ENCODE data around the gene USP22.
A peak's percentile ranks its signal among the peaks of the same experiment; 100 is the strongest.

The USP22 gene

GRCh38 chr17:21024024-21024423, 18.8 kb downstream of the USP22 start:
- DNase-seq (ENCODE audit: insufficient read length, low spot score) (no peak), FAIRE-seq (no peak)

- no peak for DNase-seq (ENCODE audit: insufficient read length, low spot score)
- FAIRE-seq = no peak
Measured at GRCh38 chr17:21021208-21021803, 21.5 kb downstream of the USP22 start.

- DNase-seq (ENCODE audit: insufficient read length, low spot score) (no peak), FAIRE-seq (peak; percentile 51)
Measured at GRCh38 chr17:21020622-21021021, 22.2 kb downstream of the USP22 start.

DNA sequence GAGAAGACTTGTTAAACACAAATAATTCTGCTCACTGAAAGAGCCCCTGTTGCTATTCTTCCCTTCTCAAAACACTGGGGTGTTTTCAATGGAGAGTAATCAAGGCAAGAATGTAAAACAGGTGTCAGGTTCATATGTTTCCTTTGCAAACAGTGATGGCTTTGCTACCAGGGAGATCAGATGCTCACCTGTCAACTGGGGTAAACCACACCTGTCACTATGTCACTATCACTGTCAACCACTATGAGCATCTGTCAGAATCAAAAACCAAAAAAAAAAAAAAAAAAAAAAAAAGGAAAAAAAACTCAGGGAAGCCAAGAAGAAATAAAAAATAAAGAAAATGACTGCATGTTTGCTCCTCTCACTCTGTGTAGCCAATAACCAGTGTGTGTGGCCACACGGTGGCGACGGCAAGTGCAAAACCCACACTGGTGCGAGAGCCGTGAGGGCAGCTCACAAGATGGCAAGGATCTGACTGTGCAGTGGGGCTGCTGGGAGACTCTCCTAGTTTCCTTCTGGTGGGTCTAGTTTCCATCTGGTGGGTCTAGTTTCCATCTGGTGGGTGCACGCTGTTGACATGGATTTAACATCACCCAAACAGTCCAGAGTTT, 22.7 kb downstream of the USP22 start:
- FAIRE-seq (no peak), DNase-seq (ENCODE audit: insufficient read length, low spot score) (no peak)

- FAIRE-seq = no peak
- DNase-seq (ENCODE audit: insufficient read length, low spot score) = no peak
Measured at GRCh38 chr17:21018894-21019293, 23.9 kb downstream of the USP22 start.

DNA sequence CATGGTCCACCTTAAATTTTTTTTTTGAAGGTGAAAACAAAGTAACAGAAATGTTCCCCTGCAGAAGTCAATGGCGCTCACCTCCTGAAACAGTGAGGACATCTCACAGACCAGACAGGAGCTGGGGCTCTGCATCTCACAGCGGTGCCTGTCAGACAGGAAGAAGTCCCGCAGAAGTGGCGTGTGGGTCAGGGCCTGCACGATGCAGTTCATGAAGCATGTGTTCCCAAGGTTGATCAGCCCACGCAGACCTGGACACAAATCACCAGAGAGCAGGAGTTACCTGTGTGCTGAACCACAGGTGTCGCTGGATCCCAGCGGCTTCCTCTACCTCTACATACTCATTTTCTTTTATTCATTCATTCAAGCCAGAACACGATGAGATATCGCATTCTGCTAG, 24.9 kb downstream of the USP22 start:
- no peak for FAIRE-seq

DNA sequence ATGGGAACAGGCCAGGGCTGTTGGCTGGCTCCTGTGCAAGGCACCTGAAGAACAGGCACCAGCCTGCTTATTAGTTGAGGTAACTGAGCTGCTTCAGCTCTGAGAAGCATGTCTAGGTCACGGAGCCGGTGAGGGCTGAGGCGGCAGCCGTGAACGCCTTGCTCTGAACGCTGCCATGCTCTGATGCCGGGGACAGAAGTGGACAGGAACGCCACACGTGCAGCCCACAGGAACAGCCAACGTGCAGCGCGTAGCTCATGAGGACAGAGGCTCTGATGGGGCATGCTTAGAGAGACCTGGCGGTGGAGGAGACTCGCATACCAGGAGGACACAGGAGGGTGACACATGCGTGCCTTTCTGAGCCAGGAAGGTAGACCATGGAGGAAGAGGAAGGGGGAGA, 25.6 kb downstream of the USP22 start:
- DNase-seq (ENCODE audit: insufficient read length, low spot score) (no peak), FAIRE-seq (no peak)

More for the DNA sequence above, 24.9 kb downstream of the USP22 start:
- no peak for DNase-seq (ENCODE audit: insufficient read length, low spot score)

DNA sequence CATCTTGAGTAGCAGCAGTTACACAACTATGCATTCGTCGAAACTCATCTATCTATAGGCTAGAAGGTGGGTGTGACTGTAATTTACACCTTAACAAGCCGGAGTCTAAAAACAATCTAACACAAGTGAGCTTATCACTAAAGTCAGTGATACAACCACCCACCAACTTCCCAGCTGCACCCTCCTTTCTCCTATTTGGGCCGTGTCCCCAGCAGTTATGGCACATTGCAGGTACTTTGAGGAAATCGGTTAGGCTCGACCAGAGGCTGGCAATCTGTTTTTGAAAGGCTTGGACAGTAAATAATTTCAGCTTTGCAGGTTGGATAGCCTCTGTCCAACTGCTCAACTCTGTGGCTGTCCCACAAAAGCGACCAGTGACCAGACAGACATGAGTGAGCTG, 26.0 kb downstream of the USP22 start:
- FAIRE-seq (no peak), DNase-seq (ENCODE audit: insufficient read length, low spot score) (no peak)

DNA sequence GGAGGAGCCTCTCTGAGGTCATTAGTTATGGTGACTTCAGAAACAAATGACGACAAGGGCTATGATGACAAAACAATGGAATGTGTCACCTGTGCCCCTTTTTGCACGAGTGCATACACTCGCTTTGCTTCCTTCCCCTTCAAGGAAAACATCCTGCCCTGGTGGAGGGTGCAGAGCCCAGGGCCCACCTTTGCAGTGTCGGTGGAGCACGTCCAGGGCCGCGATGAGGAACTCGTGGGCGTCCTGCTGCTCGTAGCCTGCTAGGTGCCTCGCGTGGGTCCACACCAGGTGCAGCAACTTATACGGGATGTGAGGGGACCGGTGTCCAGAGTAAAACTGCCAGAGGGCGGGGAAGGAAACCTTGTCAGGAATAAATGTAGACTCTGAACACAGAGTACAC, 27.2 kb downstream of the USP22 start:
- DNase-seq (ENCODE audit: insufficient read length, low spot score) (no peak), FAIRE-seq (peak; percentile 26)

DNA sequence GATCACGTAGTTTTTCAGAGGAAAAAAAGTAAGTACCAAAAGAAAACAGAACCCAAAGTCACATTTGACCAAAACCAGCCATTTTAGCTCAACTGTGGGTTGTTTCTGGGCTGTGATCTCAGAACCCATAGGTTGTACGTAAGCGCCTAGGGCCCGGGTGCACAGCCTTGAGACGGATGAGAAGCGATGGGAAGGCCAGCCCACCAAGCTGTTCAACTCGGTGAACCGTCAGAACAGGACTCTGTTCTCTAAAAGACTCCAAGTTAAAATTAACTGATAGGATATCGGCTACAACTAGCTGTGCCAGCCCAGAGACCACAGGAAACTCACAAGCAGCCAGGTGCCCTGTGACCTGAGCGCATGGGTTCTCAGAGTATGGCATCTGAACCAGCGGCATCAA, 28.3 kb downstream of the USP22 start:
- FAIRE-seq = no peak
- DNase-seq (ENCODE audit: insufficient read length, low spot score) = no peak

DNA sequence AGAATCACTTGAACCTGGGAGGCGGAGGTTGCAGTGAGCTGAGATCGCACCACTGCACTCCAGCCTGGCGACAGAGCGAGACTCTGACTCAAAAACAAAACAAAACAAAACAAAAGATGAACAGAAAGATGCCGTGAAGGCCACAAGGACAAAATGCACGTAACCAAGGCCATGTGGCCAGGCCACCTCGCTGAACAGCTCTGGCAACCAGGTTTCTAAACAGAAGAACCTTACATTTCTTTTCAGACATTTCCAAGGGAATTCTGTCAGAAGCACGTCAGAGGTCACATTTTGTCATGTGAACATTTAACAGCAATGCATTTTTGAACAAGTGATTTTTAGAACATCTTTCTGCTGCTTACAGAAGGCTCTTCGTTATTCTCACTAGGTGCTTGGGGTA, 28.8 kb downstream of the USP22 start:
- FAIRE-seq = no peak
- DNase-seq (ENCODE audit: insufficient read length, low spot score) = no peak

DNA sequence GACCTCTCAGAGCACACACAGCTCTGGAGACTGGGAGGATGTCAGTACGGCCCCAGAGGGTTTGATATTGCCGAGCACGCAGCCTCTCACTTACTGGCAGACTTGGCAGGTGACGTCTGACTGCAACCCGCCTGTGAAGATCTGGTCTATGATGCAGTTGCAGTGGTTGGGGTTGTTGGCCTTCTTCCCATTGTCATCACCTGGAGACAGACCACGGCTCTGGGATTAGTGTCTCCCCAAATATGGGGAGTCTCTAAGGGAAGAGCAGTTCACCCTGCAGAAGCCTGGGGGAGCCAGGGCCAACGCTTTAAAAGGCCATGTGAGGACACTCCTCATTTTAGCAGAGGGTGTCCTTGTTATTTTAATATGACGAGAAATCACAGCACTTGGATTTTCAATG, 30.1 kb downstream of the USP22 start:
- DNase-seq (ENCODE audit: insufficient read length, low spot score) (no peak), FAIRE-seq (no peak)

DNA sequence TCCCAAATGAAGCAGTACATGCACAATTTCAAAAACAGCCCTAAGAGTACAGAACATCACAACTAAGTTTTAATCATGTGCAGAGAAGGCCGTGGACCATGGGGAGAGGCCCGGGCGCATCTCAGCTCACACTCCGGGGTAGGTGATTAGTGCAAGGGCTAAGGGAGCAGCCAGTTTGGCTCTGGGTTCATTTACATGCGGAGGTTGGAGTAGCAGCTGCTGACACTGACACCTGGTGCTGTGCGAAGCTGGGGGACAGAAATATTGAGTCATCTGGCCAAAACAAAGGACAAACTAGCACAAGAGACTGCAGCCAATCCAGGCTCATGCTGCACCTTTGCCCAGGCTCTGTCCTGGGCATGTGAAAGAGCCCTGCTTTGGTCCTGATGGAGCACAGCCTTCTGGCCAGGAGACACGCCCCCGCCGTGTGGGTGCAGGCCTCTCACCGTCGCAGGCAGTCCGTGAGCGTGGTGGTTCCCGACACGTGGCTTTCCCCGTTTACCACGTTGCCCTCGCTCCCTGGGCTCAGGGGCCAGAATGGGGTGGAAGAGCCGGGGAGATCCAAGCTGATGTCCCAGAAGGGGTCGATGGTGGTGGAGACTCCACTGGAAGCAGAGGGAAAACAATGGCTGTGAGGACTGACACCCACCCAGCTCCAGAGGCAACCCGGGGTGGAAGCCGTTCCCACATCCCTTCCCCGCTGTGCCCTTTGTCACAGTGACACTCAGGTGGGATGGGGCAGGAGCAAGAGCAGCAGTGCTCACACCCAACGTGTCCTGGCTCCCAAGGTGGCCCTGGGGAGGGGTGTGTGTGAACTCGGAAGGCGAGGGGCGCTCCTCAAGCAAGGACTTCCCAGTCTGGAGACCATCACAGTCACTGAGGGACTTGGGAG, 31.9 kb downstream of the USP22 start:
- DNase-seq (ENCODE audit: insufficient read length, low spot score) (no peak), FAIRE-seq (peak; percentile 79)

DNA sequence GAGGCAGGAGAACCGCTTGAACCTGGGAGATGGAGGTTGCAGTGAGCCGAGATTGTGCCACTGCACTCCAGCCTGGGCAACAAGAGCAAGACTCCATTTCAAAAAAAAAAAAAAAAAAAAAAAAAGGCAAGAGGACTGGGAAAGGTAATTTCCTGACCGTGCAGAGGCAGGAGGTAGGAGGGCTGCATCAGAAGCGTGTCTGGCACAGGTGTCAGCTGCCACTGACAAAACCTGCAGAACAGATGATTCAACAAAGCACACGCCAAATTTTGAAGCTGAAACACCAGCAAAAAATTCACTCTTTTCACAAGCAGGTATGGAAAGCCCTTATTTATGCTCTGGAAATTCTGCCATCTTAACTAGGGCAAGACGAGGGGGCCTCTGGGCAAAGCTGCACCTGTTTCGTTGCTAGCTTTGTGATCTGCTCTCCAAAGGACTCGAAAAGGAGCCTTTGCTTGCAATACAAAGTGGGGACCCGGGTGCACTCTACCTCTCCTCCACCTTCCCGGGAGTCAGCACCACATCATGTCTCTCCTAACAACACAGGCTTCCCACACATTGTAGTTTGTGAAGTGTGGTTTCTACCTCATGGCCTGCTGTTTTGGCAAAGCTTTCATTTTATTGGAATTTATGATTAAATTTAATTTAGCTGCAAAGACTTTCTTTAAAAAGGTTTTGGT, 33.7 kb downstream of the USP22 start:
- no peak for DNase-seq (ENCODE audit: insufficient read length, low spot score)

GRCh38 chr17:21008160-21008915, 34.5 kb downstream of the USP22 start:
- FAIRE-seq (no peak), DNase-seq (ENCODE audit: insufficient read length, low spot score) (no peak)

More for the DNA sequence above, 33.7 kb downstream of the USP22 start:
- no peak for FAIRE-seq

DNA sequence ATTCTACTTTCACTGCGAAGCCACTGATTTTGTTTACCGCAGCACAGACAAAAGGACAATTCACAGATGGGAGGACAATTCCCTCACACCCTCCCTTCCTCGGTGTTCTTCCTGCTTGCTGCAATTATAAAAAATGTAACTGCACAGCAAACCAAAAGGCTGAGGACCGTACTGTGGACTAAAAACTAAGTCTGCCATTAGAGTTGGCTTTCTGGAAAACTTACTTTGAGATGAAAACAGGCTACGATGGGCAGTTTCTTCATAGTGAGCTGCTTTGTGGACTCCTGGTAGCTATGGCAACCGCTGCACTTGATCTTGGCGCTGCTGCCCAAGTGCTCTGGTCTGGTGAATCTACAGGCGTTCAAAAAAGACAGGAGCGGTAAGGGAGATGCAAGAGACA, 35.2 kb downstream of the USP22 start:
- DNase-seq (ENCODE audit: insufficient read length, low spot score) (no peak), FAIRE-seq (no peak)

DNA sequence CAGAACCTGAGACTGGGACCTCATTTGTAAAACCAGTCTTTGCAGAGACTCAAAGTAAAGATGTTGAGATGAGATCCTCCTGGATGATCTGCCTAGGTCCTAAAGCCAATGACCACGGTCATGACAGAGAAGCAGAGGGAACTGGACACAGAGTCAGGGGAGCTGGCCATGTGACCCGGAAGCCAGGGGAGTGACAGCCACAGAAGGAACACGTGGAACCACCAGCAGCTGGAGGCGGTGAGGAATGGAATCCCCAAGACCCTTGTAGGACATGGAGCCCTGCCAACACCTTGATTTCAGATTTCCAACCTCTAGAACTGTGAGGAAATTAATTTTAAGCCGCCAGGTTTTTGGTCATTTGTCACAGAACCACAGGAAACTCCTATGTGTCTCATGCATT, 37.0 kb downstream of the USP22 start:
- FAIRE-seq (no peak), DNase-seq (ENCODE audit: insufficient read length, low spot score) (no peak)

DNA sequence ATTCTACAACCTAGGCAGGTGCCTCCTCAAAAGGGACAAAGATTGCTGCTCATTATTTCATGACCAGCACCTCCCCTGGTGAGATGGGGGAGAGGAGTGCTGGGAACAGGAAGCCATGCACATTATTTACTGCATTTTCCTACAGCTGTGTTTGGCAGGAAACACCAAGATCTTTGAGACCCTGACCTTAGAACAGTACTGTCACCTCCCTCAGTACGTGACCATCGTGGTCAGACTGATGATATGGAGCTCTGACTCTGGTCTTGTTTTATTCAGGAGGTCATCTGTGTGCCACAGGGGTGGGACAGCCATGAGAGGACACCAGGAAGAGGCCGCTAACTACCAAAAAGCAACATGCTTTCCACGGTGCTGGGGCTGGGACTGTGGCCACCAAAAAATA, 37.4 kb downstream of the USP22 start:
- FAIRE-seq (peak; percentile 42), DNase-seq (ENCODE audit: insufficient read length, low spot score) (no peak)

DNA sequence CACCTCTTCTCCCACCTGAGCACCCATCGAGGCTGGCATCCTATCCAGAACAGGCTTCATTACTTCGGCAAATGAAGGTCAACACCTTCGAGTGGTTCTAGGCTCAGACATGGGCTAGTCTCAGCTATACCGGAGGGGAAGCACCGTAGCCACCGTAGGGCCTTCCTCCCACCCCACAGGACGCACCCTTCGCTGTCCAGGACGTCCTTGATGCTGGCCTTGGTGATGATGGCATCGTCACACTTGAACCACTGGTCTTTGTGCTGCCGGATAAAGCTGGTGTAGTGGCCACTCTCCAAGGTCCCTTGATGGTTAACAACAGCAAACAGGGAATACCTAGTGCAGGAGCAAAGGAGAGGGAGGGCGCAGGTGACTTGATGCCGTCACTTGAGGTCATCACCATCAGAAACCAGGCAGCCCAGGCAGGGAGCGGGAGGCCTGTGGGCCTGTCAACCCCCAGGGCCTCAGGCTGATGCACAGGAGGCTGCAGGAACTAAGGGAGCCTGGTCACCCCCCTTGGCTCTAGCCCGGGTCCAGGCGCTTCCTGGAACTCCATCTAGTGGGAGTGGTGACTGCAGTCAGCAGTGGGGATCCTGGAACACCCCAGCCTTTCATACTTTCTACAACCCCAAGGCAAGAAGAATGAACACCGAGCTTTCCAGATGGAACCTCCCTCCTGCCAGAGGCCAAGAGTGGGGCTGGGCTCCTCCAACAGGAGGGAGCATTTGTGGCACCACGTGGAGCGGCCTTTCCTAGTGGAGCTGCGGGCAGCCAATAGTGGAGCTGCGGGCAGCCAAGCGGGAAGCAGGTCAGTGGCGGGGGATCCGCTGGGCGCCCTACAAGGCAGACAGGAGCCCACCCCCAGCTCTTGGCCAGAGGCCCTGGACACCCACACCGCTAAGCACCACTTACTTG, 38.5 kb downstream of the USP22 start:
- DNase-seq (ENCODE audit: insufficient read length, low spot score) = no peak
- no peak for FAIRE-seq

All from HTR-8/SVneo (cell line).